GM12878 (cell line): ENCODE data around the gene RIMBP2. TPM values are rescaled to one million over a fixed set of nuclear protein-coding genes. Genes with fewer than 3 reads are reported as not detected.

ENCODE experiments used
- ATAC-seq: fragments of 200-7000 bp; cut with Tn5 transposase; 3 replicates; pipeline ENCODE4 v1.9.1; 2020; ENCODE audit warnings: mild to moderate bottlenecking, moderate library complexity
- BruUV-seq: library from RNA; stranded (reverse); fragments of 400-500 nt; replicated peaks from 2 replicates; lab custom pipeline; 2021; lab: Mats Ljungman, UMichigan
- CTCF ChIA-PET: fragments of 300-600 bp; sonication (Branson Sonifier 250); formaldehyde crosslinking; extraction: SDS; loops from one replicate; lab custom pipeline; 2021; ENCODE audit warnings: inconsistent platforms; lab: Yijun Ruan, JAX
- POLR2A ChIA-PET: fragments of 350-600 bp; formaldehyde crosslinking; extraction: SDS; loops from one replicate; lab custom pipeline; 2021; ENCODE audit warnings: inconsistent platforms; lab: Charles Lee
- RAD21 ChIA-PET: fragments of 300-600 bp; sonication (Branson Sonifier 250); formaldehyde crosslinking; loops from one replicate; lab custom pipeline; 2023; ENCODE audit warnings: antibody characterized with exemption; ENCODE audit not compliant: unreplicated experiment; lab: Charles Lee
- SMC1A ChIA-PET: fragments of 300-600 bp; sonication (Branson Sonifier 250); formaldehyde crosslinking; loops from one replicate; lab custom pipeline; 2023; ENCODE audit not compliant: unreplicated experiment, uncharacterized antibody; lab: Charles Lee
- DNase-seq: peaks from one replicate; pipeline ENCODE4 v3.0.0-alpha.2; 2011; ENCODE audit warnings: low read depth, low spot score
- FAIRE-seq: peaks from 3 replicates; lab custom pipeline; 2011; peaks lifted over from hg19 to GRCh38; lab: Jason Lieb, UNC
- H2AFZ ChIP-seq: 2 replicates; pipeline ENCODE4 v1.6.0; 2011; ENCODE audit warnings: low read depth, low read length, control low read depth; ENCODE audit not compliant: control insufficient read depth
- H3K27ac ChIP-seq: 2 replicates; pipeline ENCODE4 v1.5.1; 2011; ENCODE audit warnings: control low read depth; ENCODE audit not compliant: control insufficient read depth, insufficient read depth
- H3K27me3 ChIP-seq, 2 experiments: replicated peaks in 1 of 2; 2 replicates each; pipeline versions ENCODE4 v1.6.0 to v1.6.1; 2011; ENCODE audit warnings: low read length in 1 of 2; ENCODE audit not compliant: control insufficient read depth in 2 of 2, insufficient read depth in 2 of 2
- H3K36me3 ChIP-seq, 2 experiments: 2 replicates each; pipeline ENCODE4 v1.5.1; 2011; ENCODE audit warnings: low read length in 1 of 2; ENCODE audit not compliant: control insufficient read depth in 2 of 2, insufficient read depth in 2 of 2
- H3K4me1 ChIP-seq: 2 replicates; pipeline ENCODE4 v1.6.1; 2011; ENCODE audit warnings: mild to moderate bottlenecking, low read length, moderate library complexity, mixed read lengths; ENCODE audit not compliant: control insufficient read depth, insufficient read depth
- H3K4me2 ChIP-seq: 2 replicates; pipeline ENCODE4 v1.6.0; 2011; ENCODE audit warnings: control low read depth; ENCODE audit not compliant: control insufficient read depth, insufficient read depth
- H3K4me3 ChIP-seq: fragments of 200-600 bp; sonication (generic); 2 replicates; pipeline ENCODE4 v1.5.1; 2016
- H3K79me2 ChIP-seq: 2 replicates; pipeline ENCODE4 v1.6.0; 2011; ENCODE audit warnings: low read length; ENCODE audit not compliant: control insufficient read depth, insufficient read depth
- H3K9ac ChIP-seq: 2 replicates; pipeline ENCODE4 v1.8.0; 2011; ENCODE audit warnings: low read length, control low read depth, mixed read lengths; ENCODE audit not compliant: control insufficient read depth, insufficient read depth
- H3K9me3 ChIP-seq: replicated peaks from 3 replicates; pipeline ENCODE4 v1.5.1; 2011; ENCODE audit warnings: mild to moderate bottlenecking, low read length; ENCODE audit not compliant: control insufficient read depth, insufficient read depth
- H4K20me1 ChIP-seq: 2 replicates; pipeline ENCODE4 v1.6.0; 2011; ENCODE audit not compliant: control insufficient read depth, insufficient read depth
- MEF2B ChIP-seq: fragments of 450-650 bp; IDR thresholded peaks from 2 replicates; pipeline ENCODE4 v1.6.1; 2018; ENCODE audit warnings: mild to moderate bottlenecking, moderate library complexity; ENCODE audit not compliant: partially characterized antibody, poor library complexity, severe bottlenecking
- MYC ChIP-seq: IDR thresholded peaks from 2 replicates; pipeline ENCODE4 v1.6.1; 2011; ENCODE audit warnings: mild to moderate bottlenecking, low read length, moderate library complexity, inconsistent platforms; ENCODE audit not compliant: insufficient read depth, insufficient replicate concordance, insufficient read length, severe bottlenecking
- POLR2AphosphoS5 ChIP-seq: IDR thresholded peaks from 2 replicates; pipeline ENCODE4 v1.6.1; 2011; ENCODE audit warnings: mild to moderate bottlenecking, low read length, inconsistent platforms
- SMAD1 ChIP-seq: fragments of 450-650 bp; IDR thresholded peaks from 2 replicates; pipeline ENCODE4 v1.6.1; 2018; ENCODE audit warnings: mild to moderate bottlenecking, low read depth; ENCODE audit not compliant: partially characterized antibody
- WGBS: methylation state at CpG from one replicate; pipeline ENCODE4 v1.1.6; 2016; ENCODE audit warnings: low lambda C conversion rate; ENCODE audit not compliant: insufficient replicate concordance, insufficient coverage; ENCODE audit errors: missing lambda C conversion rate; 5-methylcytosine and 5-hydroxymethylcytosine counted together
- in situ Hi-C: fragments of 300-500 bp; cut with MboI; formaldehyde crosslinking; loops from 9 replicates; pipeline ENCODE4 v1.14.3; 2018; ENCODE audit warnings: mixed read lengths
- intact Hi-C: fragments of 100-400 bp; cut with micrococcal nuclease; formaldehyde crosslinking; loops from one replicate; pipeline ENCODE4 v1.14.2; 2022; ENCODE audit not compliant: unreplicated experiment
- polyA plus RNA-seq, 11 experiments: library from polyadenylated mRNA; depleted of rRNA in 4 of 11; unstranded in 6 of 11; stranded (reverse) in 5 of 11; fragments of >200 nt; fragmentation: Nextera tagmentation in 4 of 11; fragmentation: Illumina TruSeq in 1 of 11; extraction: Ambion mirVana in 4 of 11; extraction: Trizol in 1 of 11; gene quantifications; 1 replicate in 1 of 11; 2 replicates in 10 of 11; pipeline versions ENCODE4 v1.2.1 to v1.2.3, GENCODE V29; 2011 to 2016; ENCODE audit warnings: inconsistent platforms in 2 of 11, missing spikeins in 2 of 11, low read depth in 1 of 11
- total RNA-seq, 4 experiments: library from RNA; depleted of rRNA in 3 of 4; stranded (reverse); fragments of >200 nt in 3 of 4; fragmentation: Illumina TruSeq in 1 of 4; extraction: Trizol in 1 of 4; gene quantifications; 2 replicates each; pipeline versions ENCODE4 v1.2.1 to v1.2.3, GENCODE V29; 2013 to 2021
- TF ChIP-seq, protein P1 (sequence below): fragments of 450-650 bp; IDR thresholded peaks from 2 replicates; pipeline ENCODE4 v1.6.1; 2018; ENCODE audit warnings: borderline replicate concordance, mild to moderate bottlenecking; ENCODE audit not compliant: partially characterized antibody
- TF ChIP-seq, protein P2 (sequence below): IDR thresholded peaks from 2 replicates; pipeline ENCODE4 v1.6.1; 2012; ENCODE audit warnings: improper control_type of control experiment, low read depth, low read length; ENCODE audit not compliant: insufficient replicate concordance
- TF ChIP-seq, protein P3 (sequence below): IDR thresholded peaks from 2 replicates; pipeline ENCODE4 v1.6.1; 2011; ENCODE audit warnings: borderline replicate concordance, low read depth, mild to moderate bottlenecking, moderate library complexity, low read length; ENCODE audit not compliant: insufficient read depth, poor library complexity, severe bottlenecking

The RIMBP2 gene
- total and polyA plus RNA-seq, 10 of the 15 experiments (the other 5 are each of a cell fraction or from before 2014, with no cell fraction given), result 0.04 to 2.9 (median 0.07) TPM; not detected in 1

DNA sequence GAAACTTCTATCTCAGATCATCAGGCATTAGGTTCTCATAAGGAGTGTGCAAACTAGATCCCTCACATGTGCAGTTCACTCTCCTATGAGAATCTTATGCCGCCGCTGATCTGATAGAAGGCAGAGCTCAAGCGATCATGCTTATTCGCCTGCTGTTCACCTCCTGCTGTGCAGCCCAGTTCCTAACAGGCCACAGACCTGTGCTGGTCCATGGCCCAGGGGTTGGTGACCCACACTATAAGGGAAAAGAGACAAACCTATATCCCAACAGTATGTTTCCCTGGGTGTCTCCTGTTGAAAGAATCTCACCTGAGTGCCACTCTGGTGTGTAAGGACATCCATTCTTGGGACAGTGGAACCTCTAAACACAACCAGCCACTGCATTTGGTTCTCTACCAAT is 186.3 kb downstream of the RIMBP2 start (continued):
- no peak for TF ChIP-seq MEF2B
- TF ChIP-seq SMAD1, result no peak
- TF ChIP-seq, protein P1, sequence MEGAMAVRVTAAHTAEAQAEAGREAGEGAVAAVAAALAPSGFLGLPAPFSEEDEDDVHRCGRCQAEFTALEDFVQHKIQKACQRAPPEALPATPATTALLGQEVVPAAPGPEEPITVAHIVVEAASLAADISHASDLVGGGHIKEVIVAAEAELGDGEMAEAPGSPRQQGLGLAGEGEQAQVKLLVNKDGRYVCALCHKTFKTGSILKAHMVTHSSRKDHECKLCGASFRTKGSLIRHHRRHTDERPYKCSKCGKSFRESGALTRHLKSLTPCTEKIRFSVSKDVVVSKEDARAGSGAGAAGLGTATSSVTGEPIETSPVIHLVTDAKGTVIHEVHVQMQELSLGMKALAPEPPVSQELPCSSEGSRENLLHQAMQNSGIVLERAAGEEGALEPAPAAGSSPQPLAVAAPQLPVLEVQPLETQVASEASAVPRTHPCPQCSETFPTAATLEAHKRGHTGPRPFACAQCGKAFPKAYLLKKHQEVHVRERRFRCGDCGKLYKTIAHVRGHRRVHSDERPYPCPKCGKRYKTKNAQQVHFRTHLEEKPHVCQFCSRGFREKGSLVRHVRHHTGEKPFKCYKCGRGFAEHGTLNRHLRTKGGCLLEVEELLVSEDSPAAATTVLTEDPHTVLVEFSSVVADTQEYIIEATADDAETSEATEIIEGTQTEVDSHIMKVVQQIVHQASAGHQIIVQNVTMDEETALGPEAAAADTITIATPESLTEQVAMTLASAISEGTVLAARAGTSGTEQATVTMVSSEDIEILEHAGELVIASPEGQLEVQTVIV, result no peak
- TF ChIP-seq MYC, result no peak

DNA sequence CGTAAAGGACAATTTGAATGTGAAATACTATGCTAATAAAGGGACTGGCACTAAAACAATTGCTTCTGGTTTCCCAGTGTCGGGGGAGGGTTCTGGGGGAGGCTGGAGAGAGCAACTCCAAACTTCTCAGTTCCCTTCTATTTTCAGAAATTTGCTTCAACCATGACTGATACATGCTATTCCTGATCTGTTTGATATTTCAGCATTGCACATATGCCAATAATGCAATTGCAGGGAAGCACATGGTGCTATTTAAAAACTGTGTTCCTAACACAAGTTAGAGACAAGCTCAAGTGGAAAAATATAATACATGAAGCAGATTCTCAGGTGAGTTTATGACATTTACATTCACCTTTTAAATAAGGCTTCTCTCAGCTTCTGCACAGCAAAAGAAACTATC is 188.9 kb downstream of the RIMBP2 start:
- TF ChIP-seq, protein P2, sequence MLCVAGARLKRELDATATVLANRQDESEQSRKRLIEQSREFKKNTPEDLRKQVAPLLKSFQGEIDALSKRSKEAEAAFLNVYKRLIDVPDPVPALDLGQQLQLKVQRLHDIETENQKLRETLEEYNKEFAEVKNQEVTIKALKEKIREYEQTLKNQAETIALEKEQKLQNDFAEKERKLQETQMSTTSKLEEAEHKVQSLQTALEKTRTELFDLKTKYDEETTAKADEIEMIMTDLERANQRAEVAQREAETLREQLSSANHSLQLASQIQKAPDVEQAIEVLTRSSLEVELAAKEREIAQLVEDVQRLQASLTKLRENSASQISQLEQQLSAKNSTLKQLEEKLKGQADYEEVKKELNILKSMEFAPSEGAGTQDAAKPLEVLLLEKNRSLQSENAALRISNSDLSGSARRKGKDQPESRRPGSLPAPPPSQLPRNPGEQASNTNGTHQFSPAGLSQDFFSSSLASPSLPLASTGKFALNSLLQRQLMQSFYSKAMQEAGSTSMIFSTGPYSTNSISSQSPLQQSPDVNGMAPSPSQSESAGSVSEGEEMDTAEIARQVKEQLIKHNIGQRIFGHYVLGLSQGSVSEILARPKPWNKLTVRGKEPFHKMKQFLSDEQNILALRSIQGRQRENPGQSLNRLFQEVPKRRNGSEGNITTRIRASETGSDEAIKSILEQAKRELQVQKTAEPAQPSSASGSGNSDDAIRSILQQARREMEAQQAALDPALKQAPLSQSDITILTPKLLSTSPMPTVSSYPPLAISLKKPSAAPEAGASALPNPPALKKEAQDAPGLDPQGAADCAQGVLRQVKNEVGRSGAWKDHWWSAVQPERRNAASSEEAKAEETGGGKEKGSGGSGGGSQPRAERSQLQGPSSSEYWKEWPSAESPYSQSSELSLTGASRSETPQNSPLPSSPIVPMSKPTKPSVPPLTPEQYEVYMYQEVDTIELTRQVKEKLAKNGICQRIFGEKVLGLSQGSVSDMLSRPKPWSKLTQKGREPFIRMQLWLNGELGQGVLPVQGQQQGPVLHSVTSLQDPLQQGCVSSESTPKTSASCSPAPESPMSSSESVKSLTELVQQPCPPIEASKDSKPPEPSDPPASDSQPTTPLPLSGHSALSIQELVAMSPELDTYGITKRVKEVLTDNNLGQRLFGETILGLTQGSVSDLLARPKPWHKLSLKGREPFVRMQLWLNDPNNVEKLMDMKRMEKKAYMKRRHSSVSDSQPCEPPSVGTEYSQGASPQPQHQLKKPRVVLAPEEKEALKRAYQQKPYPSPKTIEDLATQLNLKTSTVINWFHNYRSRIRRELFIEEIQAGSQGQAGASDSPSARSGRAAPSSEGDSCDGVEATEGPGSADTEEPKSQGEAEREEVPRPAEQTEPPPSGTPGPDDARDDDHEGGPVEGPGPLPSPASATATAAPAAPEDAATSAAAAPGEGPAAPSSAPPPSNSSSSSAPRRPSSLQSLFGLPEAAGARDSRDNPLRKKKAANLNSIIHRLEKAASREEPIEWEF, result no peak
- TF ChIP-seq, protein P3, sequence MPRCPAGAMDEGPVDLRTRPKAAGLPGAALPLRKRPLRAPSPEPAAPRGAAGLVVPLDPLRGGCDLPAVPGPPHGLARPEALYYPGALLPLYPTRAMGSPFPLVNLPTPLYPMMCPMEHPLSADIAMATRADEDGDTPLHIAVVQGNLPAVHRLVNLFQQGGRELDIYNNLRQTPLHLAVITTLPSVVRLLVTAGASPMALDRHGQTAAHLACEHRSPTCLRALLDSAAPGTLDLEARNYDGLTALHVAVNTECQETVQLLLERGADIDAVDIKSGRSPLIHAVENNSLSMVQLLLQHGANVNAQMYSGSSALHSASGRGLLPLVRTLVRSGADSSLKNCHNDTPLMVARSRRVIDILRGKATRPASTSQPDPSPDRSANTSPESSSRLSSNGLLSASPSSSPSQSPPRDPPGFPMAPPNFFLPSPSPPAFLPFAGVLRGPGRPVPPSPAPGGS, result no peak
- no peak for TF ChIP-seq POLR2AphosphoS5
- TF ChIP-seq, all 136 proteins: peak for 0
- in situ Hi-C loops, result no loop called here
- FAIRE-seq (no peak), ATAC-seq (no peak), DNase-seq (no peak)
- no peaks in the 10 kb centered on the region for H4K20me1 ChIP-seq
- CTCF ChIA-PET, result interaction anchor here (1.1 kb wide), 1 partner anchor 9 kb away, joined by 4 read pairs; no protein-coding TSS in a partner anchor
- 0% methylated on average over 2 of the region's 2 CpGs for WGBS
- no peak overlapping the region for H2AFZ ChIP-seq
- no peak overlapping the region for H3K27ac ChIP-seq
- RAD21 ChIA-PET, result no interaction called here
- H3K4me3 ChIP-seq, result no peak overlapping the region
- H3K9ac ChIP-seq, result no peak overlapping the region
- H3K4me1 ChIP-seq, result no peaks in the 10 kb centered on the region
- intact Hi-C loops, result no loop called here
- SMC1A ChIA-PET, result no interaction called here
- POLR2A ChIA-PET, result no interaction called here
- no TSS peak for BruUV-seq
- no peaks in the 10 kb centered on the region for H3K36me3 ChIP-seq
- no peaks in the 10 kb centered on the region for H3K79me2 ChIP-seq
- no peaks in the 10 kb centered on the region for H3K27me3 ChIP-seq
- no peaks in the 10 kb centered on the region for H3K9me3 ChIP-seq
- H3K4me2 ChIP-seq, result no peak overlapping the region
